Mesenchymal stem cell (in vitro differentiated cells and primary cell): ENCODE measurements around the gene NUBPL.
A peak's percentile ranks its signal among the peaks of the same experiment; 100 is the strongest.
"Not testable (repeated sequence)": the region's sequence is repeated elsewhere in the genome, so short reads cannot be mapped to it uniquely, and the experiment has no call there.

Source experiments
- DNase-seq: peaks from one replicate; pipeline ENCODE4 v3.0.0-alpha.2; 2013
- H2AFZ ChIP-seq: one replicate; pipeline ENCODE4 v1.6.1; 2013; ENCODE audit warnings: low read depth, mild to moderate bottlenecking, control low read depth, inconsistent platforms, low read length, moderate library complexity
- H2AK5ac ChIP-seq: 2 replicates; pipeline ENCODE4 v1.6.1; 2013; ENCODE audit warnings: low read length, moderate library complexity, mild to moderate bottlenecking, inconsistent platforms; ENCODE audit not compliant: severe bottlenecking
- H2BK120ac ChIP-seq: one replicate; pipeline ENCODE4 v1.6.1; 2013; ENCODE audit warnings: low read depth, mild to moderate bottlenecking, inconsistent platforms, low read length, moderate library complexity
- H2BK12ac ChIP-seq, 2 experiments: one replicate each; pipeline ENCODE4 v1.6.1; 2013; ENCODE audit warnings: inconsistent platforms in 2 of 2, low read length in 2 of 2, mild to moderate bottlenecking in 2 of 2, moderate library complexity in 2 of 2, control low read depth in 1 of 2
- H2BK15ac ChIP-seq: one replicate; pipeline ENCODE4 v1.6.1; 2013; ENCODE audit warnings: mild to moderate bottlenecking, low read depth, inconsistent platforms; ENCODE audit not compliant: poor library complexity, severe bottlenecking
- H2BK5ac ChIP-seq: 2 replicates; pipeline ENCODE4 v1.6.1; 2013; ENCODE audit warnings: low read depth, mild to moderate bottlenecking, low read length, control low read depth, inconsistent platforms; ENCODE audit not compliant: poor library complexity, severe bottlenecking
- H3K14ac ChIP-seq, 2 experiments: one replicate each; pipeline ENCODE4 v1.6.1; 2013; ENCODE audit warnings: inconsistent platforms in 2 of 2, low read length in 2 of 2, control low read depth in 1 of 2, mild to moderate bottlenecking in 1 of 2, moderate library complexity in 1 of 2
- H3K18ac ChIP-seq, 2 experiments: one replicate each; pipeline ENCODE4 v1.6.1; 2013; ENCODE audit warnings: inconsistent platforms in 2 of 2, low read length in 2 of 2, control low read depth in 1 of 2, low read depth in 1 of 2, mild to moderate bottlenecking in 1 of 2
- H3K23ac ChIP-seq, 2 experiments: one replicate each; pipeline ENCODE4 v1.6.1; 2013; ENCODE audit warnings: inconsistent platforms in 2 of 2, low read length in 2 of 2, mild to moderate bottlenecking in 2 of 2, moderate library complexity in 2 of 2, control low read depth in 1 of 2
- H3K27ac ChIP-seq: 2 replicates; pipeline ENCODE4 v1.5.1; 2013; ENCODE audit warnings: mild to moderate bottlenecking, moderate library complexity, low read length, control low read depth, inconsistent platforms; ENCODE audit not compliant: poor library complexity, severe bottlenecking
- H3K27me3 ChIP-seq, 2 experiments: 2 replicates each; pipeline versions ENCODE4 v1.6.1 to v1.7.0; 2013; ENCODE audit warnings: low read length in 2 of 2, mild to moderate bottlenecking in 2 of 2, moderate library complexity in 2 of 2, control low read depth in 1 of 2, inconsistent platforms in 1 of 2; ENCODE audit not compliant: control insufficient read depth in 1 of 2, insufficient read depth in 1 of 2
- H3K36me3 ChIP-seq, 2 experiments: 2 replicates each; pipeline versions ENCODE4 v1.6.1 to v1.7.0; 2013; ENCODE audit warnings: low read length in 2 of 2, control low read depth in 1 of 2, inconsistent platforms in 1 of 2, low read depth in 1 of 2, mild to moderate bottlenecking in 1 of 2; ENCODE audit not compliant: insufficient read depth in 2 of 2, control insufficient read depth in 1 of 2
- H3K4ac ChIP-seq, 2 experiments: one replicate each; pipeline ENCODE4 v1.6.1; 2013; ENCODE audit warnings: inconsistent platforms in 2 of 2, low read length in 2 of 2, mild to moderate bottlenecking in 2 of 2, moderate library complexity in 2 of 2, control low read depth in 1 of 2, low read depth in 1 of 2
- H3K4me1 ChIP-seq: 2 replicates; pipeline ENCODE4 v1.6.1; 2013; ENCODE audit warnings: low read depth, low read length, control low read depth; ENCODE audit not compliant: control insufficient read depth, insufficient read depth
- H3K4me2 ChIP-seq: 2 replicates; pipeline ENCODE4 v1.6.1; 2013; ENCODE audit warnings: low read length, mild to moderate bottlenecking, inconsistent platforms; ENCODE audit not compliant: poor library complexity, severe bottlenecking
- H3K4me3 ChIP-seq, 2 experiments: 2 replicates each; pipeline versions ENCODE4 v1.5.1 to v1.7.0; 2013; ENCODE audit warnings: low read length in 2 of 2, mild to moderate bottlenecking in 2 of 2, control low read depth in 1 of 2, low read depth in 1 of 2; ENCODE audit not compliant: insufficient read depth in 1 of 2
- H3K79me1 ChIP-seq: replicated peaks from 2 replicates; pipeline ENCODE4 v1.6.1; 2013; ENCODE audit warnings: mild to moderate bottlenecking, control low read depth, low read length, inconsistent platforms; ENCODE audit not compliant: poor library complexity, severe bottlenecking
- H3K9ac ChIP-seq: 2 replicates; pipeline ENCODE4 v1.7.0; 2013; ENCODE audit warnings: mild to moderate bottlenecking, low read length, moderate library complexity
- H3K9me3 ChIP-seq: 2 replicates; pipeline ENCODE4 v1.7.0; 2013; ENCODE audit warnings: mild to moderate bottlenecking, low read length; ENCODE audit not compliant: control insufficient read depth
- H4K8ac ChIP-seq: one replicate; pipeline ENCODE4 v1.6.1; 2013; ENCODE audit warnings: inconsistent platforms, mild to moderate bottlenecking, low read length, moderate library complexity
- H4K91ac ChIP-seq: one replicate; pipeline ENCODE4 v1.6.1; 2013; ENCODE audit warnings: mild to moderate bottlenecking, low read length, inconsistent platforms
- WGBS: methylation state at CpG from one replicate; pipeline ENCODE4 v1.1.7; 2013; ENCODE audit warnings: mixed read lengths; 5-methylcytosine and 5-hydroxymethylcytosine counted together

NUBPL gene

GRCh38 chr14:31864937-31865855, 304.0 kb downstream of the NUBPL start:
- Histone ChIP-seq H3K23ac (no peak overlapping the region), H4K8ac (no peak overlapping the region), H3K27ac (no peak overlapping the region), H2BK120ac (no peak overlapping the region), H3K4me3 (no peak overlapping the region), H3K27me3 (no peaks in the 10 kb centered on the region), H3K9ac (no peak overlapping the region), H2BK12ac (no peak overlapping the region), H3K9me3 (peaks cover 8% of the 10 kb centered on the region), H3K79me1 (no peaks in the 10 kb centered on the region), H2AK5ac (no peak overlapping the region), H2BK15ac (no peak overlapping the region), H3K14ac (no peak overlapping the region), H2AFZ (no peak overlapping the region), H3K4ac (no peak overlapping the region), H3K36me3 (no peaks in the 10 kb centered on the region), H4K91ac (no peak overlapping the region), H3K4me1 (no peaks in the 10 kb centered on the region), H3K18ac (no peak overlapping the region), H3K4me2 (no peak overlapping the region), H2BK5ac (no peak overlapping the region)
- DNase-seq = no peak
- WGBS = 91% methylated on average over 13 of the region's 13 CpGs

DNA sequence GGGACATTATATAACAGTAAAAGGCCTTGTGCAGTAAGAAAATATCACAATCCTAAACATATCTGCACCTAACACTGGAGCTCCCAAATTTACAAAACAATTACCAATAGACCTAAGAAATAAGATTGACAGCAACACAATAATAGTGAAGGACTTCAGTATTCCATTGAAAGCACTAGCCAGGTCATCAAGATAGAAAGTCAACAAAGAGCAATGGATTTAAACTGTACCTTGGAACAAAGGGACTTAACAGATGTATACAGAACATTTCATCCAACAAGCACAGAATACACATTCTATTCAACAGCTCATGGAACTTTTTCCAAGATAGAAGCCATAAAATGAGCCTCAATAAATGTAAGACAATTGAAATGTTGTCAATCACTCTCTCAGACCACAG, 306.4 kb downstream of the NUBPL start:
- no peaks in the 10 kb centered on the region for H3K79me1 ChIP-seq

GRCh38 chr14:31868096-31868495, 306.9 kb downstream of the NUBPL start:
- H3K36me3 ChIP-seq, H2BK5ac ChIP-seq, H3K79me1 ChIP-seq, H3K27me3 ChIP-seq, H2AK5ac ChIP-seq, H3K23ac ChIP-seq, H3K4me1 ChIP-seq, H3K9ac ChIP-seq, H3K4ac ChIP-seq, H2BK15ac ChIP-seq, H2BK120ac ChIP-seq, H3K4me2 ChIP-seq, H3K18ac ChIP-seq, H2BK12ac ChIP-seq, H2AFZ ChIP-seq, H3K27ac ChIP-seq, H4K8ac ChIP-seq, DNase-seq, H4K91ac ChIP-seq, H3K9me3 ChIP-seq, H3K14ac ChIP-seq, H3K4me3 ChIP-seq: not testable (repeated sequence)
- WGBS = 89% methylated on average over 3 of the region's 3 CpGs

More for the DNA sequence above, 306.4 kb downstream of the NUBPL start:
- no peak overlapping the region for H2AK5ac ChIP-seq
- no peak overlapping the region for H3K4ac ChIP-seq
- H2BK15ac ChIP-seq = no peak overlapping the region
- H3K23ac ChIP-seq = no peak overlapping the region
- H2BK120ac ChIP-seq = no peak overlapping the region
- no peak overlapping the region for H3K27ac ChIP-seq
- no peak overlapping the region for H3K9ac ChIP-seq
- H3K9me3 ChIP-seq = peaks cover 8% of the 10 kb centered on the region
- H3K18ac ChIP-seq = no peak overlapping the region
- no peak overlapping the region for H2BK5ac ChIP-seq
- no peak overlapping the region for H2BK12ac ChIP-seq
- H2AFZ ChIP-seq = no peak overlapping the region
- no peak overlapping the region for H3K4me3 ChIP-seq
- no peak overlapping the region for H3K4me2 ChIP-seq
- no peak overlapping the region for H4K8ac ChIP-seq
- DNase-seq = no peak
- no peaks in the 10 kb centered on the region for H3K4me1 ChIP-seq
- H3K36me3 ChIP-seq = no peaks in the 10 kb centered on the region
- H3K14ac ChIP-seq = no peak overlapping the region
- no peaks in the 10 kb centered on the region for H3K27me3 ChIP-seq
- H4K91ac ChIP-seq = no peak overlapping the region

GRCh38 chr14:31876741-31877140, 315.5 kb downstream of the NUBPL start:
- H3K4me1 ChIP-seq = peaks cover 5% of the 10 kb centered on the region
- H4K91ac ChIP-seq = no peak overlapping the region
- H2BK12ac ChIP-seq = peak overlapping the region in 1 of 2 experiments; percentile 15
- peak overlapping the region in 1 of 2 experiments; percentile 80 for H3K4ac ChIP-seq
- WGBS = 96% methylated on average over 4 of the region's 7 CpGs
- peak overlapping the region; percentile 2 for H4K8ac ChIP-seq
- H3K9me3 ChIP-seq = no peaks in the 10 kb centered on the region
- H3K36me3 ChIP-seq = no peaks in the 10 kb centered on the region
- H3K23ac ChIP-seq = no peak overlapping the region
- H2BK5ac ChIP-seq = no peak overlapping the region
- H3K9ac ChIP-seq = peak overlapping the region; percentile 65
- no peak overlapping the region for H3K27ac ChIP-seq
- no peak overlapping the region for H2AK5ac ChIP-seq
- no peak overlapping the region for H2BK15ac ChIP-seq
- no peak for DNase-seq
- H3K14ac ChIP-seq = no peak overlapping the region
- no peaks in the 10 kb centered on the region for H3K27me3 ChIP-seq
- H3K4me3 ChIP-seq = peak overlapping the region in 1 of 2 experiments; percentile 67
- no peaks in the 10 kb centered on the region for H3K79me1 ChIP-seq
- peak overlapping the region in 1 of 2 experiments; percentile 28 for H3K18ac ChIP-seq
- no peak overlapping the region for H3K4me2 ChIP-seq
- H2BK120ac ChIP-seq = no peak overlapping the region
- no peak overlapping the region for H2AFZ ChIP-seq
